ENCODE results near the gene PRG2.

DNA sequence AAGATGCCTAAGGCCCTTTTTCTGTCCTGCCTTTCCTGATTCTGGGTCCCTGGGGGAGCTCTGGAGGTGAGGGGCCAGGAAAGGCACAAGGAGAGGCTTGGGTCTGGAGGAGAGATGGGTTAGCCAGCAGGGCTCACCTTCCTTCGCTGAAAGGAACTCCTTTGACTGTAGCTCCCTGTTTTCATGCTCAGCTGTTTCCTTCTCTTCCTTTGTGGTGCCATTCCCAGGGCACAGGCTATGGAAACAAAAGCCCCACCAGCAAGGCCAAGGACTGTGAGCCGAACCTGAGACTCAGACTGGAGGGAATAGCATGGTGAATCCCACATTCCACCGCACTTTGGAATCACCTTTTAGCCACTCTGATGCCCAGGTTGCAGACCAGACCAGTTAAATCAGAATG, 26.0 kb upstream of the PRG2 start:
- TF ChIP-seq CTCF (IDR thresholded peaks at IDR 0.05) (no peak), POLR2A (IDR thresholded peaks at IDR 0.05) (no peak), EP300 (IDR thresholded peaks at IDR 0.05) (no peak)
